NCI-H748 treated with DMSO at 0.1 percent for 48 hours (cell line): ENCODE measurements around the gene MEMO1.

Experiments
- DNase-seq: peaks from one replicate; lab custom pipeline; 2025; lab: John Stamatoyannopoulos, UW

The MEMO1 gene

GRCh38 chr2:31823558-31823957, 187.2 kb downstream of the MEMO1 start:
- no peak for DNase-seq

- no peak for DNase-seq
These were observed 188.2 kb downstream of the MEMO1 start for GRCh38 chr2:31822587-31822986.
